IPS-NIHi11 (cell line): ENCODE results near the gene GPR55.

Source experiments
- DNase-seq: peaks from one replicate; pipeline ENCODE4 v3.0.0; 2012; ENCODE audit warnings: mixed read lengths, low spot score

The GPR55 gene

DNA sequence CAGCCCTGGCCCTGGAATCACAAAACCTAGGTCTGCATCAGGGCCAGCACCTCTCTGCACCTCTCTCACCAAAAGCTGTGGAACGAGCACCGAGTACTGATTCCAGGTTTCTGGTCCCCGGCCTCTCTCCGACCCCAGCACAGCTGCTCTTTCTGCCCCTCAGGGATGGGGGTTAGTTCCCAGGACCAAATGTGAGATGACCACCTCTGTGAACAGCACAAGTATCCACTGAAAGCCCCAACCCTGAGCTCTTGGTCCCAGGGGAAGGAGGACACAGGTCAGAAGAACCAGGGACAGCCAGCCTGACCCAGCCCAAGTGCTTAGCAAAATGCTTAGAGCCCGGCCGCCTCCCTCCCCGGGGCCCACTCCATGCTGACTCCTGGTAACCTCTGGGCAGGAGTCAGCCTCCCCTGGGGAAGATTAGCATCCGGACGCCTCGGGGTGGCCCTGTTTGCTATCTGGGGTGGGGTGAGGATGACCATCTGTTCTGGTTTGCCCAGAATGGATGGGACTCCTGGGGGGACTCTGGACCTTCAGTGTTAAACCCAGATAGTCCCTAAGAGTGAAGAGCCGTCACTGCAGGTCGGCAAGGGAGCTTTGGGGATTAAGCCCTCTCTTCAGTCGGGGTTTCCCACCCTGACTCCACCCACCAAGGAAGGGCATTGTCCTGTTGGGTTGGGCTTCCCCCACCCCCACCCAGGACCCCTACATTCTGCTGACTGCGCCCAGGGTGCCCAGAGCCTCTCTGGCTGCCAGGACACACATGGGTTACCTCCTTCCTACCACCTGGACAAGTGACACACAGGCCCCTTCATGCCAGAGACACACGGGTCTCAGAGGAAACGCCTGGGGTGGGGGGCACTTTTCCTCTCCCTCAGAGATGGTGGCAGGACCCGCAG is 9.4 kb upstream of the GPR55 start:
- DNase-seq, result no peak

DNA sequence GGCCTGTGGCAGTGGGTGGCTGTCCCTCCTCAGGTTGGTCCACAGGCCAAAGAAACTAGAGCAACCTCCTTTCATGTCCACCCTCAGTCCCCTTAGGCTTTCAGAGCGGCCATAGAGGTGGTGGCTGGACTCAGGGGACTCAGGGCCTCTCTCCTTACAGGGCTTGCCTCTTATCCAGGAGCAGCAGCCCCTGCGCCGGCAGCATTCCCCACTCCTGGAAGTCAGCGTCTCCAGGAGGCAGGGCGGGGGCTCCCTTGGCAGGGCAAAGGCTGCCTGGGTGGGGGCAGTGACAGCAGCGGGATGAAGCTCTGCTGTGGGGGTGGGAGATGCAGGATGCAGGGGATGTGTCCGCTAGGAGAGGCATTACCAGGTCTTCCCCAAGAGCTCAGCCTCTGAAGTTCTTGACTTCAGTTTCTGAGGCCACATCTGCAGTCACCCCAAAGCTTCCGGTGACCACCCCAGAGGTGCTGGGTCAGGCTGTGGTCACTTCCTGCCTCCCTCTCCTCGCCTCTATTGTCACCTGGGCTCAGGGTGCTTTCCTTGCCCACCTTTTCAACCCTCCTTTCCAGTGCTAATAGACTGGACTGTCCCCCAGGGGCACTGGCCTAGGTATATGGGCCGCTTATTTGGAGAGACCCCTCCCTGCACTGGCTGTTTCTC is 8.6 kb upstream of the GPR55 start:
- DNase-seq, result no peak

DNA sequence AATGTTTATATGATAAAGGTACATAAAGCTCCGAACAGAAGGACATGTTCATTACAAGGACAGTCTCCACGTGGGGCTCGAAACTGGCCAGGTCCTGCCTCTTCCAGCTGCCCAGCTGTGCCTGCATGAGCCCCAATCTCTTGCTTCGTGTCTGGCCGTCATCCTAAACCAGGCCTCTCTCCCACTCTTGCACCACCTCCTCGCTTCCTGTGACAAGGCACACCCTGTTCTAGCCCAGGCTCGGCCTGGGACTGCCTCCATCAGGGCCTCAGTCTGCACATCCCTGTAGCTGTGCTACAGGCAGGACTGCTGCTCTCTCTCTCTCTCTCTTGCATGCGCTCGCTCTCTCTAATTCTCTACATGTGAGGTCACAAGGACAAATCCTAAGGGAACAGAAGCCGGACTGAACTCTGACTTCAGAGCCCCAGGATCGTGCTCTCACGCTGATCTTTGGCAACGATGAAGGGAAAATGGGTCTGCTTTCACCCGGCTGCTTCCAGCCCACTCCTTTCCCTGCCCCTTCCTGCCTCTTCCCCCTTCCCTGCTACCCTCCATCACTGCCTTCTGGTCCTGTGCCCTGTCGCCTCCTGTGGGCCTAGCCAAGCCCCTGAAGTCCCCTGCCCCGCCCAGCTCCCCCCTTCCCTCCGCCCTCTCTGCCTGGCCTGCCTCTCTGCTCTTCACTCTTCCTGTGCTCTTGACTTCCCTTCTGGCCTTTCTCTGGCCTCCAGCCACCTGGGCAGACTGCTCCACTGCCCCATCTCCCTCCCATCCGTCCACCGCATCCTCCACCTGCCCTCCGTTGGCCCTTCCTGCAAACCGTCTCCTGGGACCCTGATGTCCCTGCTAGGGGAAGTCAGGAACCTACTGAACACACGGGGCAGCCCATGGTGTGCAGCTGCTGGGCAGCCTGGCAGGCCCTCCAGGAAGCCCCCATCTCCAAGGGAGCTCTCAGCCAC is 7.8 kb upstream of the GPR55 start:
- no peak for DNase-seq

DNA sequence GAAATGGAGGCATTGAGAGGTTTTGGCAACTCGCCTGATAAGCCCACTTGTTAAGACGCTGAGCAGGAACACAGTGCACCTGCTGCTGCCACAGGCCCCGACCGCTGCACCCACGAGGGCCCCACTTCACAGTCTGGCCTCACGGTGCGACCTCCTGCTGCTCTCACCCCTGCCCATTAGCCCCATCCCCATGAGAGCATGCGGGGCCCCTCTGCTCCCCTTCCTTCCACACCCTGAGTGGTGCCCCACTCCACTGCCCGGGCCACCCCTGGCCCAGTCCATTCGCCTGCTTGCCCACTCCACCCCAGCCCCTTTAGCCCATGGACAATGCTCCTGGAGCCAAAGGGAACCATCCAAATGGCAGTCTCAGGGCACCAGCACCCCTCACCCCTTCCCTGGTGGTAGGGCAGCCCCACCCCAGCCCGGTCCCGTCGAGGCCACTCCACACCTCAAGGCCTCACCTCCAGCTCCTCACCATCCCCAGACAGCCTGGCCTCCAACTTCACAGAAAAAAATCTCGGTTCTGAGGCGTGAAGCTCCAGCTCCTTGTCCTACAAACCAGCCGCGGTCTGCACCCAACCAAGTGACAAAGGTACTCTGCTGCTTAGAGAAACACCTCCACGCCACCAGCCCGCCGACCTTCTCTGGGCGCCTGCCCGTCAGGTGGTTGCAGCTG is 6.7 kb upstream of the GPR55 start:
- no peak for DNase-seq

DNA sequence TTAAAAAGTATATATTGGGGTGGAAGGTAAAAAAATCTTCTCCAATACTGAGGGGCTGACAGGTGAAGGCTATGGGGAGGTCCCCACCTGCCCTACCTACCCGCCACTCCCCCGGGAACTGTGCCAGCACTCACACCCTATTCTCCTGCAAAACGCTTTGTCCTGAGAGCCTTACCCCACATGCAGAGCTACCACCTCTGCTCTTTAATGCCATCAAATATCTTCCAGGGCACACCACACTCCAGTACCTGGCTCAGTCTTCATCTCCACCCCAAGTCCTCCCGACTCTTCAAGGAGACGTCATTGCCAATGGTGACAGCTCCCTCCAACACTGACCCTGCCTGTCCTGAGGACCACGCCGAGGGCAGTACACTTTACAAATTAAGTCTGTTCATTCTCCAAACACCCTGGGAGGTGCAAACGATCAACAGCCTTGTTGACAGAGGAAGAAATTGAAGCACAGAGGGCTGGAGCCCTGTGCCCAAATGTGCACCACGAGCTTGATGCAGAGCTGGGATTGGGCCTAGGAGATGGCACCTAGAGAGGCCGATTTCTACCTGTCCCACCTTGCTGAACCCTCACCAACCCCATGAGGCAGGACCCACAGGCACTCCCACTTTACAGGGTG is 6.0 kb upstream of the GPR55 start:
- DNase-seq, result no peak

DNA sequence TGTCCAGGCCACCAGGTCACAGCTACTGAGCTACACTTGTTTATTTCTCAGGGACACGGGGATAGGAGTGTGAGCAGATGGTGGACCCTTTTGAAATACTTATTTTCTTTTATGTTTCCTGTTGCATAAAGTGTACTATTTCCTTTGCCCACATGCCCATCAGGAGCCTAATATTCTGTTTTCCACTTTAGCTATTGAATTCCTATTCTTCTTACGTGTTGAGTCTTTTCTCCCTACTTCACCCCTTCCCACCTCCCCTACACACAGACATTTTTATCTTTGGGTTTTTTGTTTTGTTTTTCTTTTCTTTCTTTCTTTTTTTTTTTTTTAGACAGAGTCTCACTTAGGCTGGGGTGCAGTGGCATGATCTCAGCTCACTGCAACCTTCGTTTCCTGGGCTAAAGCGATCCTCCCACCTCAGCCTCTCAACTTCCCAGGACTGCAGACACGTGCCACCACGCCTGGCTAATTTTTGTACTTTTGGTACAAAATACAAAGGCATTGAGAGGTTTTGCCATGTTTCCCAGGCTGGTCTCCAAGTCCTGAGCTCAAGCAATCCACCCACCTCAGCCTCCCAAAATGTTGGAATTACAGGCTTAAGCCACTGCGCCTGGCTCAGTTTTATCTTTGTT is 5.2 kb upstream of the GPR55 start:
- DNase-seq, result no peak

DNA sequence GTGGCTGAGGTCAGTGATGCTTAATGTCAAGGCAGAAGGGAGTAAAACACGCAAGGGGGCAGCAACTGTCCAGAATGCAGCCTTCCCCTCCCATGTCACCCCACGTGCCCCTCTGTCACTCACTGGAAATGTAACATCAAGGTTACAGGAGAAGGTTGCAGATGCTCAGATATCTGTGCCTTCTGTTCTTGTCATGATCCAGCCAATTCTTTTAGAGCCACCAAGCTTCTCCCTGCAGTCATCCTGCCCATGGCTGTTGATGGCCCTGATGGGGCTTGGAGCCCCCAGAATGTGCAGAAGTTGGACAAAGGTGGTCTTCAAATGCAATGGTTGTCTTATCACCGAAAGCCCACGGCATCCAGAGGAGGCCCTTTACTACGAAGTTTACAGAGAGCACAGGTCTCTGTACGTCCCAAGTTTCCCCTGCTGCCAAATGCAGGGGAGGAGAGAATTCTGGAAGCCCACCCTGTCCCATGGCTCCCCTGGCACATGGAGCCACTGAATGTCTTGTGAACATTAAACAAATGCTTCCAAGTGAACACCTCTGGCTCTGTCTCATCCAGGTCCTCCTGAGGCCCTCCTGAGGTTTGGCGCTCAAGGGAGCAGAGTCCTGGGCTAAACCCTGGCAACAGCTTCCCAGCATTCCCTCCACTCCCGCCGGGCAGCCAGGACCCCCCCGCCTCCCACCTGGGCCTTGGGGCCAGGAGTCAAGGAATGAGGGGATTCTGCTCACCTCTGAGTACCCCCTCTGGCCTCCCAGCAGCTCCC is 4.5 kb upstream of the GPR55 start:
- no peak for DNase-seq

DNA sequence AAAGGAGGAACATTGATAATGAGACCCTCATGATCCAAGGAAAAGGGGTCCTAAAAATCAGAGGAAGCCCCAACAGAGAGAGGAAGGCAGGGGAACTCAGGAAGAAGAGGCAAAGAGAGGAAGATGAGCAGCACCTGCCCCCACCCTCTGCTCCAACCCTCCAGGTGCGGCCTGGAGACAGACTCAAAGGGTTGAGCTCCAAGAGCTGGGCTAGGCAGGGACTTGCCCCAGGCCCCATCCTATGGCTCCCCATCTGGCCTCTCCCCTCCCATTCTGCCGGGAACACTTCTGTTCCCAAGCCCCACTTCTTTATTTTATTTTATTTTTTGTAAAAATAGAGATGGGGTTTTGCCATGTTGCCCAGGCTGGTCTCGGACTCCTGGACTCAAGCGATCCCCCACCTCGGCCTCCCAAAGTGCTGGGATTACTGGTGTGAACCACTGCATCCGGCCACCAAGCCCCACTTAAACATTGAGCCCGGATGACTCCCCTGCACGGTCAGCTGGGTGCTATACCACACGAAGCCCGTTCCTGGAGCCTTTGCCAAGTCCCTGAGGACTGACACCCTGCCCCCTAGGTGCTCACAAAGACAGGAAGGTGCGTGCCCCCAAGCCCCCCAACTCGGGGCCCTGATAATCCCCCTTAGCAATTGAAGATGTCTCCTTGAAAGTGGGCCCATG is 3.8 kb upstream of the GPR55 start:
- DNase-seq, result no peak

DNA sequence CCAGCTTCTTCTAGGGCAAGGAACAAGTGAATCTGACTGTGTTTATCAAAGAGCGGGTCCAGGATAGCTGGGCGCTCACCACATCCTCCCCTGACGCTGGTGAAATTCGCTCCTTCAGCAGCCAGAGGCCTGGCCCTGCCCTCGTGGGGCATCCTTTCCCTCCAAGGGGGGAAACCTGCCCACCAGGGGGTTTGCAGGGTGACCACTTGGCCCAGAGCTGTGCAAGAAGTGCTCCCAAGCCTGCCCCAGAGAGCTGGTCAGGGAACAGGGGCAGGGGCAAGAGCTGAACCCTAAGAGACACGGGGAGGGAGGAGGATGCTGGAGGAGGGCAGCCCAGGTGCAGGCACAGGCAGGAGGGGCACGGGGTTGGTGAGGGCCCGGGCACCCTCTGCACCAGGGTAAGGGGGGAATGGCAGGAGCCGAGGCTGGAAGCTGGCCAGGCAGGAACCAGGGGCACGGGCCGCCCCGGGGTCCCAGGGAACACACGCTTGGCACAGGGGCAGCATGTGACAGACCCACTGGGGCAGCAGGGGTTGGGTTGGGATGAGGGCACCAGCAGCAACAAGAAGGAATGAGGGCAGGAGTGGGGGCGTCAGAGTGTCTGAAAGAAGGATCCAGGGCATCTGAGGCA is 2.8 kb upstream of the GPR55 start:
- DNase-seq, result no peak

DNA sequence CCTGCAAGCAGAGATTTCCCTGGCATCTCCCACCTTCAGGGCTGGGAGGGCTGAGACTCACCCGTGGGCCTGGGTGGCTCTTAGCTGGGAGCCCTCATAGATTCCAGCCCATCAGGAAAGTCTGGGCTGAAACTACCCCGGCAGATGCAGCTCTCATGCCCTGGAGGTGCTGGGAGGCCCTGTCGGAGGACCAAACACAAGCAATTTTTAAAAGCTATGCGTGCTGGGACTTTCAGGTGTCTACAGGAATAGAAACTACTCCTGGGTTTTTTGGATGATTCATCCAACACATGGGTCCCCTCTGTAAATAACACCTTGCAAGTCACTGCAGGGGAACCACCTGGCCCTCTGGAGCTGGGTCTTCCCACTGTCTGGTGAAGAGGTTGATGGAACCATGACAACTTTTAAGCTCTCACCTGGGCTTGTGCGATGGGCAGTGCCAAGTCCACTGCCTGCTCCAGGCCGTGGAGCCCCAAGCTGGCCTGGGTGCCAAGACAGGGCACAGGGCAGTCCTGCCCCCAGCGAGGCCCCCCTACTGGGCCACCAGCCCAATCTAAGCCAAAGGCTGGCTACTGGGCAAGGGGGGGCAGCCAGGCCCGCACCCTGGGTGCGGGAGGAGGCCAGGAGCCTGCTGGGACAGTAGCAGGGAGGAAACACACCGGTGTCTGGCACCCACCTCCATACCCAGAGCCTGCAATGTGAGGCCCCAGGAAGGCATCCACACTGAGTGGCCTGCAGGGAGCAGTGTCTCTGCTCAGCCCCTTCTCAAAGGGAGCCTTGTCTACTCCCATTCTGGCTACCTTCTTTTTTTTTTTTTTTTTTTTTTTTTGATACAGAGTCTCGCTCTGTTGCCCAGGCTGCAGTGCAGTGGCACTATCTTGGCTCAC is 1.1 kb upstream of the GPR55 start:
- no peak for DNase-seq

DNA sequence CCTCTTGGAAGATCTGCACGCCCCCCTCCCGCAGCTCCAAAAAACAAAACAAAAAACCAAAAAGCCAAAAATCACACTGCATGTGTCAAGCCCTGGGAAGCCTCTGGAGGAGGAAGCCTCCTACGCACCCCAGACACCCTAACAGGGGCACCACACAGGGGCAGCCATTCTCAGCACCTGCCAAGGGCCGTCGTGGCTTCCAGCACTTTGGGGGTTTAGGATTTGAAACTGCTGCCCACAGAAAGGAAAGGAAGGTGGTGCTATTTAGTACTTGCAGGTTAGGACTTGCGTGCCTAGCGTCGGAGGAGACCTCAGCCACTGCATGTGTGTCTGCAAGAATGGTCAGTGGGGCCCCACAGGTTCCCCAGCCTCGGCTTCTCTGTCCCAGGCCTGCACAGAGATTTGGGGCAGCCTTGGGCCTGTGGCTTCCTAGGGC is 419 bp upstream of the GPR55 start:
- DNase-seq, result no peak

DNA sequence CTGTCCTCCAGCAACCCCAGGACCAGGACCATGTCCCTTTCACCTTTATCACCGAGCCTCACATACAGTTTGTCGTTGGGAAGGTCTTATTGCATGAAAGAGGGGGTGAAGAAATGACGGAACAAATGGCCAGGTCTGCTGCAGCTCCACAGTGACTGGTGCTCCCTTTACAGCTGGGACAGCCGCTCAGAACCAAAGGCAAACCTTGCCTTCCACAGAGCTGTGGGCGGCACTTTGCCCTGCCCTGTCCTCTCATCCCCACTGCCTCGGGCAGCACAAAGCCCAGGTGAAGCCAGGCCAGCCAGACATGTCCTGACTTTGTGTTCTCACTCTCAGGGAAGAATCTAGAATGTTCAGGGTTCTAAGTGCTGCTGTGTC is 961 bp downstream of the GPR55 start:
- DNase-seq, result no peak

DNA sequence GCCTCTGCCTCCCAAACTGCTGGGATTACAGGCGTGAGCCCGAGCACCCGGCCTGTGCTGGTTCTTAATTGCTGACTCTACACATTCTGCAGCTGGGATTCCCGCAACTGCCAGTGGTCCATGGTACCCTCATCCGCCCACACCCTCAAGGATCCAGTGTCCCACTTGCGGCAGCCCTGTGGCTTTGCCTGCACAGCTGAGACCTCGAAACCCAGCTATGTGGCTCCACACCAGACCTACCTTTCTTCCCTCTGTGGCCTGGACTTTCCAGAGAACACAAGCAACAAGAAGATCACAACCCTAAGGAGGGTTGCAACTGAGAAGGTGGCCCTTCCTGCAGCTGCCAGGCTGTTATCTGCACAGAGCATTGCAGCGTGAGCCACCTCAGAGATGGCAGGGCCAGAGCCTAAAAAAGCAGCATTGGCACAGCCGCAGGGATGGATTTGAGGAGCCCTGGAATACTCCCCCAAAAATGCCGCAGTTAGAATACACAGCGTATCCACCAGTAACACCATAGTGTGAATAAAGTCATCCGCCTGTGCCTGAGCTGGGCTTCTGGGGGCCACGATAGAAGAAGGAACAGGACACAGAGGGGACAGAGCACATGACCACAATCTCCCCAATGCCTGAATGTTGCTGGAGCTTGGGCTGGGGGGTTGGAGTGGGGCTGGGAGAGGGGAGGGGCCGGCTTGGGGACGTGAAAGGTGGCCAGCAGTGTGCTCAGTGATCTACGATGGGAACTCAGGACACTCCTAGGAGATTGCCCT is 1.9 kb downstream of the GPR55 start:
- no peak for DNase-seq

DNA sequence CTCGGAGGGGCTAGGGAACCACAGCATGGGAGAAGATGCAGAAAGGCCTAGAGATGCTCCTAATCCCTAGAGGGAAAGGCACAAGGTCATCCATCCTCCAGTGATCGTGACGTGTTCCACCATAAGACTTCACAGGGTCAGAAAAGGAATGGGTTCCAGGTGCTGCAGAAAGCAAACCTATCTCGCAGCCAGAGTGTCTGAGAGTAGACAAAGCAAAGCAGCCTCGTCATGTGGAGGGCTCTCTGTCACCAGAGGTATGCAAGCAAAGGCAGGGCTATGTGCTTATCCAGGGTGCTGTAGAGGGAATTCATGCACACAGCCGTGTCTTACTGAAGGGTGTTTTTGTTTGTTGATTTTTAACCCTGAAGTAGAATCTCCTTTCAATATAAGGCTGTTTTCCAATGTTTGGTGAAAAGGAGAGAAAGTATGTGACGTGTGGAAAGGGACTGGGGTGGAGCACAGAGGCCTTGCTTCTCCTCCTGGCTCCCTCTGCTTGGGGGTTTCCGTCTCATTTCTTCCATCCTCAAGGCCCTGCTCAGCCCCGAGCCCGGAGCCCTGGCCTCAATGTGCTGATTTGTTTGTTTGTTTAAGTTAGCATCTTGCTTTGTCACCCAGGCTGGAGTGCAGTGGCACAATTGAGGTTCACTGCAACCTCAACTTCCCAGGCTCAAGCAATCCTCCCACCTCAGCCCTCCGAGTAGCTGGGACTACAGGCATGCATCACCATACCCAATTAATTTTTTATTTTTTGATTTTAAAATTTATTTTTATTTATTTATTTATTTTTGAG is 3.0 kb downstream of the GPR55 start:
- DNase-seq, result no peak

DNA sequence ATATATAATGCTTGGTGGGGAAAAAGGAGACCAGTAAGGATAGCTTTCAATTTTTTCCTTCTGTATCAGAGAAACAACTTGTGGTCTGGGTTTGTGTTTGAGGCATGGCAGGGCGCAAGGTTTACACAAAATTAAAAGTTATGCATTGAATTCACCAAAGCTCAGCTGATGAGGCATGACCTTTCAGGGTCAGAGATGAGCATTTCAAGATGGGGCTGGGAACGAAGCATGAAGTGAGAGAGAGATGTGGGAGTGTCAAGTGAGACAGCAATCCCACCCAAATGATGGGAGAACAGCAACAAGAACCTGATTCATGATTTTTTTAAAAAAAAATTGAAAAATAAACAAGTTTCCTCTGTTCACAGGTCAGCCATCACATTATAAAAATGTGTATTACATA is 4.9 kb downstream of the GPR55 start:
- no peak for DNase-seq

DNA sequence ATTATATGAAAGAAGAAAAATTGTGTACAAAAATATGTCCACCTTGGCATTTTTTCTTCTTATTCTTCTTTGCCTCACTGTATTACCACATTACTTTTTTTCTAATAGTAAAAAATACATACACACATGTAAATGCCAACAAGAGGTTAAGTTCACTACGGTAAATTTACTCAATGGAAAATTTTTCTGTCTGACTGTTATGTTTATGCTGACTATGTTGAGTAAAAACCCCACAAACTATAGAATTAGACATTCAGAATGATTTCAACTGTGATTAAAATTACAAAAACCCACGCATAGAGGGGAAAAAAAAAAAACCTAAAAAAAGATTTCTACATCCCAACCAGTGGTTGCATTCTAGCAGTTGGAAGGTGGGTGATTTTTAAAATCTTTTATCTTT is 5.4 kb downstream of the GPR55 start:
- no peak for DNase-seq
